ENCODE data around the gene EIF3F.
"Not testable (repeated sequence)": the region's sequence is repeated elsewhere in the genome, so short reads cannot be mapped to it uniquely, and the experiment has no call there.

The EIF3F gene

GRCh38 chr11:7986768-7987559 is at the start of gene EIF3F:
EIF3F (plus strand) TSS chr11:7987337; CDS start chr11:7987353, 16 bp downstream.
- peak; percentile 86 for DNase-seq

GRCh38 chr11:7941146-7941545 is 46.0 kb upstream of the EIF3F start:
- no peak for DNase-seq

- no peak for DNase-seq
Measured at GRCh38 chr11:7941608-7942007, 45.5 kb upstream of the EIF3F start, which contains the start of gene OR10A3. OR10A3 (minus strand) TSS chr11:7941708; CDS start chr11:7939520, 2,188 bp downstream.

GRCh38 chr11:7944123-7944522 is 43.0 kb upstream of the EIF3F start:
- no peak for DNase-seq

- no peak for DNase-seq
Measured at GRCh38 chr11:7949934-7950333, 37.2 kb upstream of the EIF3F start.

GRCh38 chr11:7955191-7955590 is 31.9 kb upstream of the EIF3F start:
- no peak for DNase-seq

GRCh38 chr11:7964261-7964660 is 22.9 kb upstream of the EIF3F start:
- DNase-seq, result no peak

- DNase-seq, result no peak
Measured at GRCh38 chr11:7964873-7965272, 22.3 kb upstream of the EIF3F start.

GRCh38 chr11:7965386-7965785 is 21.8 kb upstream of the EIF3F start, which contains the start of gene NLRP10:
NLRP10 (minus strand) TSS chr11:7965447; CDS start chr11:7963495, 1,952 bp downstream.
- no peak for DNase-seq

GRCh38 chr11:7967097-7967496 is 20.0 kb upstream of the EIF3F start:
- DNase-seq, result no peak

GRCh38 chr11:7967826-7968225 is 19.3 kb upstream of the EIF3F start:
- DNase-seq, result no peak

GRCh38 chr11:7968686-7969085 is 18.5 kb upstream of the EIF3F start:
- no peak for DNase-seq

GRCh38 chr11:7969756-7970646 is 17.1 kb upstream of the EIF3F start:
- no peak for DNase-seq

GRCh38 chr11:7971846-7972245 is 15.3 kb upstream of the EIF3F start:
- DNase-seq, result no peak

GRCh38 chr11:7973011-7973410 is 14.1 kb upstream of the EIF3F start:
- no peak for DNase-seq

GRCh38 chr11:7974668-7975067 is 12.5 kb upstream of the EIF3F start:
- DNase-seq, result no peak

GRCh38 chr11:7977232-7977917 is 9.8 kb upstream of the EIF3F start:
- DNase-seq, result no peak

- DNase-seq, result no peak
Measured at GRCh38 chr11:7981619-7982157, 5.4 kb upstream of the EIF3F start.

GRCh38 chr11:7982582-7983119 is 4.5 kb upstream of the EIF3F start:
- DNase-seq, result no peak

GRCh38 chr11:7983832-7984590 is 3.1 kb upstream of the EIF3F start:
- no peak for DNase-seq

GRCh38 chr11:7987560-7987883 is 385 bp downstream of the EIF3F start:
- DNase-seq, result not testable (repeated sequence)
